H9 (cell line): ENCODE measurements around the gene RBM38. TPM values are rescaled to one million over a fixed set of nuclear protein-coding genes. Genes with fewer than 3 reads are reported as not detected.

Experiments used
- DNase-seq: peaks from one replicate; pipeline ENCODE4 v3.0.0-alpha.2; 2017
- H2AFZ ChIP-seq: one replicate; pipeline ENCODE4 v1.6.1; 2013; ENCODE audit warnings: mild to moderate bottlenecking, low read length, control low read depth, moderate library complexity
- H2AK5ac ChIP-seq: 2 replicates; pipeline ENCODE4 v1.6.1; 2013; ENCODE audit warnings: low read length, control low read depth, mixed read lengths; ENCODE audit not compliant: insufficient read length
- H2BK120ac ChIP-seq: one replicate; pipeline ENCODE4 v1.6.1; 2013; ENCODE audit warnings: low read depth, mild to moderate bottlenecking, low read length, control low read depth, inconsistent platforms; ENCODE audit not compliant: poor library complexity, severe bottlenecking
- H2BK12ac ChIP-seq: 2 replicates; pipeline ENCODE4 v1.6.1; 2013; ENCODE audit warnings: low read length, control low read depth, mixed read lengths, low read depth; ENCODE audit not compliant: insufficient read length
- H2BK15ac ChIP-seq: 2 replicates; pipeline ENCODE4 v1.6.1; 2013; ENCODE audit warnings: low read depth, low read length, control low read depth
- H2BK20ac ChIP-seq: one replicate; pipeline ENCODE4 v1.6.1; 2013; ENCODE audit warnings: low read depth, mild to moderate bottlenecking, low read length, control low read depth, inconsistent platforms; ENCODE audit not compliant: poor library complexity, severe bottlenecking
- H2BK5ac ChIP-seq: 2 replicates; pipeline ENCODE4 v1.6.1; 2013; ENCODE audit warnings: low read length, control low read depth, mixed read lengths; ENCODE audit not compliant: insufficient read length
- H3K14ac ChIP-seq: 2 replicates; pipeline ENCODE4 v1.6.1; 2013; ENCODE audit warnings: low read length, control low read depth; ENCODE audit not compliant: insufficient read depth
- H3K18ac ChIP-seq: 2 replicates; pipeline ENCODE4 v1.6.1; 2013; ENCODE audit warnings: low read depth, mild to moderate bottlenecking, mixed read lengths, low read length, control low read depth; ENCODE audit not compliant: insufficient read length
- H3K23ac ChIP-seq: 2 replicates; pipeline ENCODE4 v1.6.1; 2013; ENCODE audit warnings: low read length, control low read depth, mixed read lengths, low read depth; ENCODE audit not compliant: insufficient read length
- H3K23me2 ChIP-seq: 2 replicates; pipeline ENCODE4 v1.6.1; 2013; ENCODE audit warnings: low read depth, mild to moderate bottlenecking, mixed read lengths, low read length, control low read depth; ENCODE audit not compliant: insufficient read length, poor library complexity, severe bottlenecking
- H3K27ac ChIP-seq: 2 replicates; pipeline ENCODE4 v1.5.1; 2013; ENCODE audit warnings: low read length, control low read depth, mixed read lengths, low read depth; ENCODE audit not compliant: insufficient read length
- H3K27me3 ChIP-seq: 2 replicates; pipeline ENCODE4 v1.6.1; 2013; ENCODE audit warnings: low read length, control low read depth, inconsistent platforms; ENCODE audit not compliant: insufficient read depth
- H3K4ac ChIP-seq: 2 replicates; pipeline ENCODE4 v1.6.1; 2013; ENCODE audit warnings: low read depth, mild to moderate bottlenecking, control low read depth, inconsistent platforms, low read length, moderate library complexity
- H3K4me1 ChIP-seq: 2 replicates; pipeline ENCODE4 v1.6.1; 2013; ENCODE audit warnings: low read length, control low read depth, inconsistent platforms; ENCODE audit not compliant: insufficient read depth
- H3K4me2 ChIP-seq: 2 replicates; pipeline ENCODE4 v1.6.1; 2013; ENCODE audit warnings: low read length, control low read depth, mixed read lengths; ENCODE audit not compliant: insufficient read length, insufficient read depth
- H3K56ac ChIP-seq: 2 replicates; pipeline ENCODE4 v1.6.1; 2013; ENCODE audit warnings: low read depth, mild to moderate bottlenecking, mixed read lengths, low read length, control low read depth; ENCODE audit not compliant: insufficient read length
- H3K79me1 ChIP-seq: 2 replicates; pipeline ENCODE4 v1.6.1; 2013; ENCODE audit warnings: low read depth, mild to moderate bottlenecking, moderate library complexity, low read length, control low read depth, inconsistent platforms; ENCODE audit not compliant: insufficient read depth, poor library complexity, severe bottlenecking
- H3K79me2 ChIP-seq: 2 replicates; pipeline ENCODE4 v1.6.1; 2013; ENCODE audit warnings: low read length, control low read depth, inconsistent platforms; ENCODE audit not compliant: insufficient read depth
- H3K9ac ChIP-seq: 2 replicates; pipeline ENCODE4 v1.6.1; 2013; ENCODE audit warnings: low read length, control low read depth, mixed read lengths; ENCODE audit not compliant: insufficient read length; ENCODE audit errors: extremely low read depth
- H3K9me3 ChIP-seq: one replicate; pipeline ENCODE4 v1.6.1; 2013; ENCODE audit warnings: low read depth, low read length, inconsistent platforms; ENCODE audit not compliant: control insufficient read depth
- H3T11ph ChIP-seq: one replicate; pipeline ENCODE4 v1.6.1; 2013; ENCODE audit warnings: mild to moderate bottlenecking, low read length, control low read depth, inconsistent platforms
- H4K20me1 ChIP-seq: one replicate; pipeline ENCODE4 v1.6.1; 2013; ENCODE audit not compliant: control insufficient read depth, insufficient read length, insufficient read depth
- H4K5ac ChIP-seq: 2 replicates; pipeline ENCODE4 v1.6.1; 2013; ENCODE audit warnings: low read depth, mild to moderate bottlenecking, mixed read lengths, low read length, control low read depth; ENCODE audit not compliant: insufficient read length
- H4K8ac ChIP-seq: replicated peaks from 2 replicates; pipeline ENCODE4 v1.6.1; 2013; ENCODE audit warnings: low read length, control low read depth, mixed read lengths, low read depth; ENCODE audit not compliant: insufficient read length
- H4K91ac ChIP-seq: 2 replicates; pipeline ENCODE4 v1.6.1; 2013; ENCODE audit warnings: low read depth, mild to moderate bottlenecking, moderate library complexity, mixed read lengths, low read length, control low read depth; ENCODE audit not compliant: insufficient read length
- H3K27ac Mint-ChIP-seq, 3 experiments: 2 replicates in 2 of 3; 3 replicates in 1 of 3; pipeline ENCODE4 v1.8.0; 2020 to 2021; ENCODE audit warnings: mixed read lengths in 3 of 3, mild to moderate bottlenecking in 1 of 3, moderate library complexity in 1 of 3
- H3K27me3 Mint-ChIP-seq: 2 replicates; pipeline ENCODE4 v1.8.0; 2021; ENCODE audit warnings: low read depth, mild to moderate bottlenecking, moderate library complexity, mixed read lengths
- H3K36me3 Mint-ChIP-seq, 3 experiments: 2 replicates in 2 of 3; 3 replicates in 1 of 3; pipeline ENCODE4 v1.8.0; 2020 to 2021; ENCODE audit warnings: low read depth in 3 of 3, mixed read lengths in 3 of 3; ENCODE audit not compliant: insufficient read depth in 1 of 3
- H3K4me1 Mint-ChIP-seq, 2 experiments: 2 replicates each; pipeline ENCODE4 v1.8.0; 2020; ENCODE audit warnings: mixed read lengths in 2 of 2
- H3K4me3 Mint-ChIP-seq, 2 experiments: 2 replicates in 1 of 2; 3 replicates in 1 of 2; pipeline ENCODE4 v1.8.0; 2020 to 2021; ENCODE audit warnings: mild to moderate bottlenecking in 2 of 2, mixed read lengths in 2 of 2, moderate library complexity in 1 of 2
- H3K9me3 Mint-ChIP-seq, 2 experiments: 2 replicates in 1 of 2; 3 replicates in 1 of 2; pipeline ENCODE4 v1.8.0; 2020; ENCODE audit warnings: mild to moderate bottlenecking in 2 of 2, mixed read lengths in 2 of 2, moderate library complexity in 1 of 2
- CTCF ChIP-seq: fragments of 200-600 bp; sonication (generic); conservative IDR thresholded peaks from 3 replicates; pipeline ENCODE4 v1.8.0; 2021; ENCODE audit warnings: antibody characterized with exemption, mild to moderate bottlenecking
- WGBS: extraction: QIAGEN DNeasy Blood & Tissue Kit; methylation state at CpG from one replicate; pipeline ENCODE4 v1.1.7; 2013; ENCODE audit warnings: missing lambda C conversion rate, low lambda C conversion rate, mixed read lengths; ENCODE audit not compliant: insufficient read length; ENCODE audit errors: extremely low coverage; 5-methylcytosine and 5-hydroxymethylcytosine counted together
- total RNA-seq: library from RNA; stranded (reverse); gene quantifications from 2 replicates; pipeline ENCODE4 v1.2.1, GENCODE V29; 2021

RBM38 gene
- total RNA-seq, 1 experiment from 2014 or later: 66.8 TPM

- Mint-ChIP-seq H3K36me3 (no peaks in the 10 kb centered on the region; a peak in 1 of 7 replicates), H3K4me1 (no peaks in the 10 kb centered on the region), H3K27ac (no peak overlapping the region), H3K27me3 (peaks cover 4% of the 10 kb centered on the region), H3K9me3 (0 out of 5 replicates have a peak, but pooled peaks cover 0 to 3% of the 10 kb centered on the region in 2 experiments), H3K4me3 (no peak overlapping the region)
- Histone ChIP-seq H2BK20ac (no peak overlapping the region), H3K27me3 (no peaks in the 10 kb centered on the region), H3T11ph (no peak overlapping the region), H3K9ac (no peak overlapping the region), H4K8ac (no peak overlapping the region), H3K14ac (no peak overlapping the region), H3K79me2 (peaks cover 2% of the 10 kb centered on the region; the same call in 1 of the 2 replicates), H3K79me1 (no peaks in the 10 kb centered on the region), H3K9me3 (no peaks in the 10 kb centered on the region), H2AK5ac (no peak overlapping the region), H3K27ac (no peak overlapping the region), H3K4me1 (no peaks in the 10 kb centered on the region), H3K4ac (no peak overlapping the region), H4K5ac (no peak overlapping the region), H3K56ac (no peak overlapping the region), H2BK120ac (no peak overlapping the region), H4K91ac (no peak overlapping the region), H2BK15ac (no peak overlapping the region), H3K23me2 (peaks cover 1% of the 10 kb centered on the region), H2BK12ac (no peak overlapping the region), H3K4me2 (no peak overlapping the region), H3K23ac (no peak overlapping the region), H2BK5ac (no peak overlapping the region), H4K20me1 (no peaks in the 10 kb centered on the region), H3K18ac (no peak overlapping the region), H2AFZ (no peak overlapping the region)
- peak; percentile 61 for DNase-seq
- peak; percentile 91 for TF ChIP-seq CTCF
- no CpG with 5 or more reads among the region's 4 CpGs for WGBS
Observed at GRCh38 chr20:57346477-57346876, 44.7 kb upstream of the RBM38 start.
